HG02798 (cell line): ENCODE results near the gene MS4A18.

Source experiments
- ATAC-seq: cut with Tn5 transposase; IDR thresholded peaks from one replicate; pipeline ENCODE4 v1.9.1; 2021; ENCODE audit warnings: mild to moderate bottlenecking; ENCODE audit not compliant: unreplicated experiment, poor library complexity

The MS4A18 gene

GRCh38 chr11:60763692-60764369, 39.3 kb downstream of the MS4A18 start:
- peak; percentile 30 for ATAC-seq

- peak; percentile 50 for ATAC-seq
These were observed 40.4 kb downstream of the MS4A18 start for GRCh38 chr11:60764879-60765278.

DNA sequence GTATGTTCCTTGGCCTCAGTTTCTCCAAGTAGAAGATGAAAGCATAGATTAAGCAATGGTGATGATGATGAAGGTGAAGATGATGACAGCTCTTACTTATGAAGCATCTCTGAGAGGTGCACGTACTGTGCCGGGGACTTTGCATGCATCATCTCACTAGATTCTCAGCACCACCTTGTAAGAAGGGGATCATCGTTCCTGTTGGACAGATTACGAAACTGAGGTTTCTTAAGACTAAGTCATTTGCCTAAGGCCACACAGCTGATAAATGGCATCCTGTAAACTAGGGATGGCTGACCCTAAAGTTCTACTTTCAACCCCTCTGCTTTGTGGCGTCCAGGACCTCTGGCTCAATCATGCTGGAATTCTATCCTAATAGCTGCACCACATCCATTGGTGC, 40.8 kb downstream of the MS4A18 start:
- no peak for ATAC-seq

DNA sequence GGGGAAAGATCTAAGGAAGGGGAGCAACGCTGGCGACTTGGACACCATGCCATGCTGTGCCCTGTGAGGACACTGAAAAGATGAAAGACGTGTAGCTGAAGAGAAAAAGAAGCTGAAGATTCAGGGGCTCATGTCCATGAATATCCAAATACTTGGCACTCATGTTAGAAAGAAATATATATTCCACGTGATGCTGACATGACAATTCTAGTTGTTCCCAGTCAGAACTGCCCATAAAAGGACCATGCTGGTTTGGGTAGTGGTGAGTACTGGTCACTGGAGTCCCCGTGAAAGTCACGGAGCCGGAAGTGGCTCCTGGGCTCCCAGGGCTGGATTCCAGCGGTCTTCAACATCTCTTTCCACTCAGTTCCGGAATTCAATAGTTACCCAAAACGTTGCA, 42.0 kb downstream of the MS4A18 start:
- ATAC-seq: no peak

- ATAC-seq: no peak
These were observed 42.9 kb downstream of the MS4A18 start for GRCh38 chr11:60767388-60767811.

- ATAC-seq: no peak
These were observed 43.7 kb downstream of the MS4A18 start for GRCh38 chr11:60768202-60768601.

DNA sequence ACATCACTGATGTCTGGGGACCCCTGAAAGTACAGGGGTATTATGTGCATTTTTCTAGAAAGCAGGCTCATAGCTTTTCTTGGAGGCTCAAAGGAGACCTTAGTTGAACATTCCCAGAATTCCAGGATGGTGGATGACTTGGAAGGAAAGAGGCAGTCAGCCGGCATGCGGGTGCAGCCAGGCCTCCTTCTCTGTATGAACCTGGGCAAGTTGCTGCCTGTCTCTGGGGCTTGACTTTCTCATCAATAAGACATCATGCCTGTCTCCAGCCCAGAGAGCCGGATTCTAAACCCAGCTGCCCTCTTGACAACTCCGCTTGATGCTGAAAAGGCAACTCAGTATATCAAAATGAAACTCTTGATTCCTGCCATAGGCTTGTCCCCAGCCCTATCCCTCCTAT, 44.8 kb downstream of the MS4A18 start:
- no peak for ATAC-seq

GRCh38 chr11:60769811-60770210, 45.3 kb downstream of the MS4A18 start:
- no peak for ATAC-seq

DNA sequence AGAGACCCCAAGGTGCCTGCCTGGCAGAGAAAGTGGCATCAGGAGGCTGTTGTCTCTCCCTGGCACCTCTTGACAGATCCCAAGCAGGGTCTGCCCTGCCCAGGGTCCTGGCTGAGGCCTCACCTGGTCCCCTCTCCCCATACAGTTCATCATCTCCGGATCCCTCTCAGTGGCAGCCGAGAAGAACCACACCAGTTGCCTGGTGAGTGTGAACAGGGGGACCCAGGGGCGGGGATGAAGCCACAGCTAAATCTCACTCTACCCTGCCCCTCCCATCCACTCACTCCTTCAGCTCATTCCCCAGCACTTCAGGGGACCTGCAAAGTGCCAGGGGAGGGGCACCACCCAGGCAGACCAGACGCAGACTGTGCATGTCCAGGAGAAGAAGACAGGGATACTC, 46.6 kb downstream of the MS4A18 start:
- ATAC-seq: no peak

DNA sequence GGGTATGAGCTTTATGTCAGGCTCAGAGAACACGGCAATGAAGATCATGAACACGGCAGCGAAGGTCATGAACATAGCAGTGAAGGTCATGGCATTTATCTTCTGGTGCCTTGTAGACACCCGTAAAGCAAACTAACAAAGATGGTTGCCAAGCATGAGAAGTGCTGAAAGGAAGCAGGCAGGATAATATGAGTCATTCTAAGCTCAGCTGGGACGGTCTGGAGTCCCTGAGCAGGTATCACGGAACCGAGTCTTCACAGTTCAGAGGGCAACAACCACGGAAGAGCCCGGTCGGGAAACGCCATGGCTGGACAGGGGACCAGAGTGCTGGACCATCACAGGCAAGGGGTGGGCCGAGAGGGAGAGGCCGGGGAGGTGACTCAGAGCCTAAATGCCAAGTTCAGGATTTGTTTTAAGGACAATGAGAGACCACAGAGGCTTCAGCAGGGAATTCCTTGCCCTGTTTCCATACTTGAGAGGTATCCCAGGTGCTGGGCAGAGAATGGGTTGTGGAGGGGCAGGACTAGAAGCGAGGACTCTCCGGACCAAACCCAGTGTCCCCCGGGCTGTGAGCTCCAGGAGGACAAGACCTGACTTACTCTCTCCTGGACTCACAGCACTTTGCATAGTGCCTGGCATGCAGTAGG, 47.5 kb downstream of the MS4A18 start:
- ATAC-seq: peak; percentile 32

DNA sequence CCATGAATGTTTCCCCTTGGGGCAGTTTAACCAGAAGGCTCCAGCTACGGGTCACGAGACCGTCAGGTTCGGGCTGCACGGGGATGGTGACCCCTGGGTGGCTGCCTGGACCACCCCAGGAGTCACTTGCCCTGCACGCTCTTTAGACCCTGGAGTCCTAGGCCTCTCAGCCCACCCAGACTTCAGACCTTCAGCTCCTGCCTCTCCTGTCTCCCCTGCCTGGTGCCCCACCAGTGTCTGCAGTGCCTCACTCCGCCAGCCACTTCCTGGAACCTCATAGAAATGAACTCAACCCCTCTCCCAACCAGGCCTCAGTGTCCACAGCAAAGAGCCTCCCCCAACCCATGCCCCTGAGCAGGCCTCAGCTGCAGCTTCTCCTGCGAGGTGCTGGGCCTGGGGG, 48.1 kb downstream of the MS4A18 start:
- no peak for ATAC-seq

- ATAC-seq: no peak
These were observed 50.2 kb downstream of the MS4A18 start for GRCh38 chr11:60774726-60775125.

DNA sequence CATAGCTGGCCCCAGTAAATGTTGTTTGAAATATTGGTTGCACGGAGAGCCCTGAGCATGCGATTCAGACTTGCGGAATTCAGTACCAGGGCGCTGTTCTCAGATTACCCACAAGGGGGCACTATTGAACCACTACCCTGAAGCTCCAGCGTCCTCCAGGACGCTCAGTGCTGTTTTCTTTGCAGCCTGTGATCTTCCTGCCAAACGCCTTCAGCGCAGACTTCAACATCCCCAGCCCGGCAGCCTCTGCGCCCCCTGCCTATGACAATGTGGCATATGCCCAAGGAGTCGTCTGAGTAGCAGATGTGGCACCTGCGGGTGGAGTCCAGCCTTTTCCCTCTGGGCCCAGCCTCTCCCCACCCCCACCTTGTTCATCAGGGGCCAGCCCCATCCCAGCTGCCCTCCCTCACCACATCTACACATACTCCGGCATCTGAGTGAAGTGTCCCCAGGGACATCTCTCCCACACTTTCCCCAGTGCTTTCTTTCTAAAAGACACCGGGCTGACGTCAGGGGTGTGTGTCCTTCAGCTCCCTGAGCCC, 51.0 kb downstream of the MS4A18 start:
- peak; percentile 81 for ATAC-seq

GRCh38 chr11:60776167-60776566, 51.6 kb downstream of the MS4A18 start:
- no peak for ATAC-seq

DNA sequence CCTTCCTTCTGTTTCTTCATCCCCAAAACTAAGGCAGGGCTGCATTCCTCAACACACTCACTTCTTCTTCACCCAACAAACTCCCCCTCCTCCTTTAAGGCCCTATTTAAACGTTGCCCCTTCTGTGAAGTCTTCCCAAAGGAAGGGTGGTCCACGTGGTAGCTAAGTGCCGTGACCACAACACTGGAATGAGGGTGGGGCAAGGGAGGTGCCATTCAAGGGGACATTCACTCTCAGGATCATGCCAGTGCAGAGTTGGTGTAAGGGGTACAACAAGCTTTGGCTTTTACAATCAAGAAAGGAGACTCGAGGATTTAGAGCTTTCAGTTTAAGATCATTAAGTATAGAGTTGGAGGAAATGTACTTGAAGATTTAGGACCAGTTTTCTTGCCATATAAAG, 52.6 kb downstream of the MS4A18 start:
- no peak for ATAC-seq

- ATAC-seq: no peak
These were observed 53.1 kb downstream of the MS4A18 start for GRCh38 chr11:60777572-60777971.

DNA sequence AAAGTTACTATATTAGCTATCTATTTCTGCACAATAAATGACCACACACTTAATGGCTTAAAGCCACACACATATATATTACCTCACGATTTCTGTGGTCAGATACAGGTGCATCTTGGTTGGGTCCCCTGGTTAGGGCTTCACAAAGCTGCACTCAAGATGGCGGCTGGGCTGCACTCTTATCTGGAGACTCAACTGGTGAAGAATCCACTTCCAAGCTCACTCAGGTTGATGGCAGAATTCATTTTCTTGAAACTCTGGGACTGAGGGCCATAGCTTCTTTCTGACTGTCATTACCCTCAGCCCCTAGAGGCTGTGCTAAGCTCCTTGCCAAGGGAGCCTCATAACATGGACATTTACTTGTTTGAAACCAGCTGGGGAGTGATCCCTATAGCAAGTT, 55.5 kb downstream of the MS4A18 start:
- ATAC-seq: no peak

DNA sequence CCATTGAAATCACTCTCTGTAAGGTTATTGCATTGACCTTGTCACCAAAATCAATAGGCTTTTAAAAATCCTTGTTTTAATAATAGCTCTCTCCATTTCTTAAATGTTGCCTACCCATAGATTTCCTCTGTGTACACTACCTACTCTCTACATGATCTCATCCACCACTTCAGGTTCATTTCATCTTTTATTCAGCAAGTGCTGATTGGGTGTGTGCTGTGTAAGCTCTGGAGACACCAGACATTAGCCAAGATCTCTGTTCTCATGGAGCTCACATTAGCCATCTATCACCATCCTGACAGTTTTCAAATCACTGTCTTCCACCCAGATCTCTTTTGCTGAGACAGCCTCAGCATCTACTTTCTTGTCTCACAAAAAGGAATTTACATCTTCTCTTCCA, 56.3 kb downstream of the MS4A18 start:
- no peak for ATAC-seq

DNA sequence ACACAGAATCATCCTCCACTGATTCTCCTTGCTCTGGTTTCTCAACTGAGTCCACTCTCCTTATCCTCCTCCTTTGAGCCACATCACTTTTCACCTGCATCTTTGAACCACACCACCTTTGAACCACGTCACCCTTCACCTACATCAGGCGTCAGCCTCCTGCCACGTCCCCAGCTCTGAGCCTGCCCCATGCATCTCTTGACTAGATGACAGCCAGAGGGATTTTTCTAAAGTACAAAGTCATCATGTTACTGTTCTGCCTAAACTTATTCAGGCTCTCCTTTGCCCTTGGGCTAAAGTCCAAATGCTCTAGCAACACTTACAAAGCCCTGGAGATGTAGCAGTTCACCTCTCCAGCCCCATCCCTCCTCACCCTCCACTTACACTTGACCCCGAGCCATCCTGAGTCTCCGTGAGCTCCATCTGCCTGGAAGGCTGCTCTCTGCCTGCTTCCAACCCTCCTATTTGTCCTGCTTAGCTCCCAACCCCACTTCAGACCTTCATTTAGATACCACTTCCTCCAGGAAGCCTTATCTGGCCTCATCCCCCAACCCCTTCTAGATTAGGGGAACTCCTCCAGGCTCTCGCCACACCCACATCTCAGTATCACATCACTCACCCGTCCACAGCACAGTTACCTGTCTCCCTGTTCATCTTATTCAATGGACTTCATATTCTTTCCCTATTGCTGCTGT, 56.9 kb downstream of the MS4A18 start:
- no peak for ATAC-seq

- no peak for ATAC-seq
These were observed 57.4 kb downstream of the MS4A18 start for GRCh38 chr11:60781981-60782316.

DNA sequence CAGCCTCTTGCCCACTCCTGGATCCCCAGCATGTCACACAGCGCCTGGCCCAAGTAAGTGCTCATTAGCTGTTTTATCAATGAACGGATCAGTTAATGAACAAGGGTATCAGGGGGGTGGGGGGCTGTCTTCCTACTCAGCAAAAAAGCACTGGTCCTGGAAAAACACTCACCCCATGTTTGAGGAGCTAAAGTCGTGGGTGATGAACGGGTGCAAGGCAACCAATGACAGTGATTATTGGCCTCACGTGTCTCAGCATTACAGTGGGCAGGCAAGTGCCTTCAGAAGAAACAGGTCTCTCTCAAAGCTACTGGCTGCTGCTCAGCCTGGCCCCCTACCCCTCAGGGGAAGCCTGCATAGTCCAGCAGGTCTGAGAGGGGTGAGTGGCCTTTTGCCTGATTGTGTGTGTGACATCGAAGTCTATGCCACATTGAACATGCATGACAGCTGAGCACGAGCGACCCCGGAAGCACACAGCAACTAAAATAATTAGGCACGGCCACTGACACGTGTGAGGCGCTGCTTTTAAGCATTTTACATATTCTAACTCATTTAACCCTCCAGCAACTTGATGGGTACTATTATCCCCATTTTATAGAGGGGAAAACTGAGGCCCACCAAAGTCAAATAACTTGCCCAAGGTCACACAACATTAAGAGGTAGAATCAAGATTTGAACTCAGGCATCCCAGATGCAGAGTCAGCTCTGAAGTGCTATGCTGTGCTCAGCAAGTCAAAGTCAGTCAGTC, 58.0 kb downstream of the MS4A18 start:
- ATAC-seq: no peak
